ENCODE data around the gene DDX41.

- TF ChIP-seq POLR2AphosphoS5 (IDR thresholded peaks at IDR 0.05; ENCODE audit: low read depth, low read length) (no peak), POLR2A (IDR thresholded peaks at IDR 0.05; ENCODE audit: low read depth, low read length) (no peak), TAF1 (IDR thresholded peaks at IDR 0.05; ENCODE audit: borderline replicate concordance, low read depth, low read length) (no peak)
These were observed 3.3 kb downstream of the DDX41 start for GRCh38 chr5:177513500-177513899.
